AG04449 (cell line): ENCODE results near the gene DSTN.
A peak's percentile ranks its signal among the peaks of the same experiment; 100 is the strongest.

Experiments used
- CTCF ChIA-PET: fragments of 350-600 bp; formaldehyde crosslinking; extraction: SDS; loops from one replicate; lab custom pipeline; 2021; ENCODE audit warnings: antibody characterized with exemption; lab: Yijun Ruan, JAX
- POLR2A ChIA-PET: fragments of 400-600, 350-600 bp; formaldehyde crosslinking; extraction: SDS; loops from one replicate; lab custom pipeline; 2020; ENCODE audit warnings: antibody characterized with exemption, inconsistent platforms; lab: Yijun Ruan, JAX
- DNase-seq: peaks from one replicate; pipeline ENCODE4 v3.0.0-alpha.2; 2010; ENCODE audit warnings: low read depth, low spot score
- H3K4me3 ChIP-seq: 2 replicates; pipeline ENCODE4 v1.5.1; 2011; ENCODE audit warnings: low read depth, mild to moderate bottlenecking, control low read depth, low read length
- TF ChIP-seq, protein P1 (sequence below): IDR thresholded peaks from one replicate; pipeline ENCODE4 v1.5.1; 2011; ENCODE audit warnings: mild to moderate bottlenecking, moderate library complexity, low read length, control low read depth, inconsistent platforms; ENCODE audit not compliant: insufficient read depth; ENCODE audit errors: missing control alignments

Gene DSTN

DNA sequence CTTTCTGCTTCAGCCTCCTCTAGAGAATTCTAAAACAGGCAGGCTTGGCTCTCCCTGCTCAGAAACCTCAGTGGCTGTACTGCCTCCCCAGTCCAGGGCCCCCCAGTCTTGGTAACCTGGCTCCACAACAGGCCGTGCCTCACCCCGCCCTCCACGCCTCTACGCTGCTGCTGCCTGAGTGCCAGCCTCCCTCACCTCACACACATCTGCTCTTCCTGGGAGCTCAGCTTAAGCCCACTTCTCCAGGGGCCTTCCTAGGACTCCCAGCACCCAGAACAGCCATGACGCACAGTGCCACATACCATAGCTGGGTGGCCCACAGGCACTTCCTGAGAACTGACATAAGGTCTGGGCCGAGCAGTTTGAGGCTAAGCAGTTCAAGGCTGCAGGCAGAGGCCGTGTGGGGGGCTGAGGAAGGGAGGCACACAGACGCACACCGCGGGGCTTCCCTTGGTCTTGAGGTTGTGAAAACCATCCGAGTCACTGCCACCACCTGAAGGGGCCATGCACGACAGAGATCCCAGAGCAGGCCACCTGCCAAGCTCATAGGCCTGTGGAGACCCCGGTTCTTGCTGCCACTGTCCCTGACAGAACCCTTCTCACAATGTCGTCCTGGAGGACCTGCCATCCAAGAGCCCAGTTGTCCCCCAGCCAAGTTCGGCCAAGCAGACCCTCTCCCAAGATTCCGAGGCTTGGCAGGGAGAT lies 42.6 kb downstream of the DSTN start:
- ChIA-PET POLR2A (interaction anchor here (0.8 to 1.2 kb wide), 2 partner anchors 10 to 43 kb away, joined by 3 read pairs; partner anchors contain the start of gene DSTN), CTCF (interaction anchor here (0.8 to 6.6 kb wide), 9 partner anchors 13 to 384 kb away, joined by 3 to 48 read pairs (median 3); no protein-coding TSS in a partner anchor)
- H3K4me3 ChIP-seq, result no peak overlapping the region
- TF ChIP-seq, protein P1, sequence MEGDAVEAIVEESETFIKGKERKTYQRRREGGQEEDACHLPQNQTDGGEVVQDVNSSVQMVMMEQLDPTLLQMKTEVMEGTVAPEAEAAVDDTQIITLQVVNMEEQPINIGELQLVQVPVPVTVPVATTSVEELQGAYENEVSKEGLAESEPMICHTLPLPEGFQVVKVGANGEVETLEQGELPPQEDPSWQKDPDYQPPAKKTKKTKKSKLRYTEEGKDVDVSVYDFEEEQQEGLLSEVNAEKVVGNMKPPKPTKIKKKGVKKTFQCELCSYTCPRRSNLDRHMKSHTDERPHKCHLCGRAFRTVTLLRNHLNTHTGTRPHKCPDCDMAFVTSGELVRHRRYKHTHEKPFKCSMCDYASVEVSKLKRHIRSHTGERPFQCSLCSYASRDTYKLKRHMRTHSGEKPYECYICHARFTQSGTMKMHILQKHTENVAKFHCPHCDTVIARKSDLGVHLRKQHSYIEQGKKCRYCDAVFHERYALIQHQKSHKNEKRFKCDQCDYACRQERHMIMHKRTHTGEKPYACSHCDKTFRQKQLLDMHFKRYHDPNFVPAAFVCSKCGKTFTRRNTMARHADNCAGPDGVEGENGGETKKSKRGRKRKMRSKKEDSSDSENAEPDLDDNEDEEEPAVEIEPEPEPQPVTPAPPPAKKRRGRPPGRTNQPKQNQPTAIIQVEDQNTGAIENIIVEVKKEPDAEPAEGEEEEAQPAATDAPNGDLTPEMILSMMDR, result no peak
- peak; percentile 60 for DNase-seq

DNA sequence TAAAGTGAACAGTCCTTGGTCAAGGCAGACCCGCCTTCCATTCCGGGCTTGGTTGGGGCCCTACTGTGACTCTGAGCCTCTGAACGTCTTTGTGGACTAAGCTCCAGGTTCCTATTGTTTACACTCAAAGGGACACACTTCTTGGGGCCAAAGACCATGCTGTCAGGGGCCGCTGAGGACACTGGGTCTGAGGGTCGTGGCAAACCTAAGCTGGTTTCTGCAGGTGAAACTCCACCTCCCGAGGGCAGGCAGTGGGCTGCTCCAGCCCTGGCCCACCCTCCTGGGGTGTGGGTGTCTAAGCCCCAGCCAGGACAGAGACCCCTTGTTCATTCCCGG lies 43.1 kb downstream of the DSTN start:
- no peak for DNase-seq
- H3K4me3 ChIP-seq, result no peak overlapping the region
- TF ChIP-seq, protein P1, result no peak
- CTCF ChIA-PET, result interaction anchor here (0.8 to 6.6 kb wide), 9 partner anchors 13 to 384 kb away, joined by 3 to 48 read pairs (median 3); no protein-coding TSS in a partner anchor
- POLR2A ChIA-PET, result interaction anchor here (0.6 to 1.2 kb wide), 3 partner anchors 11 to 108 kb away, joined by 3 read pairs; partner anchors contain the start of gene DSTN

DNA sequence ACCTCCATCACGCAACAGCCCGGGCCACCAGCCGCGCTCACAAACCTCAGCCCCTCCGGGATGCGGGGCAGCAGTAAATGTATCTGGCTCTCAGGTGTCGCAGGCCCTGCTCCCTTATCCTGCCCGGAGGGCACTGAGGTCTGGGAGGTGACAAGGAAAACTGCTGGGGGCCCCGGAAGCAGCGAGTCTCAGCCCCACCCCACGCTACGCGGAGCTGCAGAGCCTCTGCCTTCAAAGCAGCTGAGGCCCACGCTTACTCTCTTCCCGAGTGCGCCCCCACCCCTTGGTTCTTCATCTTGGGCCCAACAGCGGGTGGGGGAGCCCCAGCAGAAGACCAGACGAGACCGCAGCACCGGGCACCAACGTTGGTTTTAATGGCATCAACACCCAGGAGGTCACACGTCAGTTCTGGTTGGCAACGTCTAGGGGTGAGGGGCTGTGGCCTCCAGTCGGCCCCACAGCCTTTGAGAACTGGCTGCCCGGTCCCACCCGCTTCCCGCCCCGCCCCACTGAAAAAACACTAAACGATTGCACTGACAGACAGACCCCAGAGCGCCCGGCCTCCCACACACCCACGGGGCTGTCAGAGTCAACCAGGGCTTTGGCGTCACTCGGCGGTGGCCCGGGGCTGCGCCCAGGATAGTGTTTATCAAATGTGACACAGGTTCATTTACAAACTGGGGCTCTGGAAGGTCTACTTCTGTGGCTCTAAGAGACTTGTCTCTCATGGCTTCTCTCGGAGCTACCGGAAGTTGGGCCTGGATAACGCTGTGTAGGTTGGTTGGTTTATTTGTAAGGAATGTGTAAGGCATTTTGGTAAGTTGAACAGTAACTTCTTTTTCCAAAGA lies 43.7 kb downstream of the DSTN start:
- ChIA-PET CTCF (interaction anchor here (0.8 to 6.6 kb wide), 10 partner anchors 18 to 383 kb away, joined by 3 to 48 read pairs (median 4); no protein-coding TSS in a partner anchor), POLR2A (interaction anchor here (0.6 to 1.2 kb wide), 3 partner anchors 44 to 109 kb away, joined by 3 to 5 read pairs (median 3); partner anchors contain the start of genes DSTN and RRBP1)
- TF ChIP-seq, protein P1, result no peak
- no peak for DNase-seq
- H3K4me3 ChIP-seq, result no peak overlapping the region

DNA sequence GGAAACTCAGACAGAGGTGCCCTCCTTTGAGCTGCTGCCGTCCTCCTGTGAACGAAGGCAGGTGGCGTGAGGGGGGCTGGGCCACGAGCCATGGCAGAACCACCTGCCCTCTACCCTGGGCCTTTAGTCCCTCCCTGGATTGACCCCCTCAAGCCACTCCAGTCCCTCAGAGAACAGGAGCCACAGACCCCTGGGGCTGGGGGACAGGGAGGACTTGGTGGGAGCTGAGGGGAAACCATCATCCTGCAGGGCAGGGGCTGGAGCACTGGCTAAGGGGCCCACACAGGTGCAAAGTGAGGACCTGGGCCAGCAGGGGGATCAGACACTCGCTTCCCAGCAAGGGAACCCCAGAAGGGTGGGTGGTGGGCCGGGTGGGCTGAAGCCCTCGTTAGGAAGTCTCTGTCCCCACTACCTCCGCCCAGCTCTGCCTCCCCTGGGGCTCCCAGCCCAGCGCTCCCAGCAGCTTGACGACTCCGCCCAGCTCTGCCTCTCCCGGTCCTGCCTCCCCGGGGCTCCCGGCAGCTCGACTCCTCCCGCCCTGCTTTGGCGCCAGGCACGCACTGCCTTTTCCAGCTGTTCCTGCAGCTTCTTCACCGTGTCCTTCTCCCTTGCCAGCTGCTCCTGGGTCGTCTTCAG lies 44.4 kb downstream of the DSTN start:
- H3K4me3 ChIP-seq, result no peak overlapping the region
- TF ChIP-seq, protein P1, result no peak
- no peak for DNase-seq
- ChIA-PET CTCF (interaction anchor here (0.8 to 6.6 kb wide), 5 partner anchors 74 to 382 kb away, joined by 3 to 48 read pairs (median 5); no protein-coding TSS in a partner anchor), POLR2A (interaction anchor here (1.2 kb wide), 1 partner anchor 68 kb away, joined by 5 read pairs; the partner anchor contains the start of gene RRBP1)

DNA sequence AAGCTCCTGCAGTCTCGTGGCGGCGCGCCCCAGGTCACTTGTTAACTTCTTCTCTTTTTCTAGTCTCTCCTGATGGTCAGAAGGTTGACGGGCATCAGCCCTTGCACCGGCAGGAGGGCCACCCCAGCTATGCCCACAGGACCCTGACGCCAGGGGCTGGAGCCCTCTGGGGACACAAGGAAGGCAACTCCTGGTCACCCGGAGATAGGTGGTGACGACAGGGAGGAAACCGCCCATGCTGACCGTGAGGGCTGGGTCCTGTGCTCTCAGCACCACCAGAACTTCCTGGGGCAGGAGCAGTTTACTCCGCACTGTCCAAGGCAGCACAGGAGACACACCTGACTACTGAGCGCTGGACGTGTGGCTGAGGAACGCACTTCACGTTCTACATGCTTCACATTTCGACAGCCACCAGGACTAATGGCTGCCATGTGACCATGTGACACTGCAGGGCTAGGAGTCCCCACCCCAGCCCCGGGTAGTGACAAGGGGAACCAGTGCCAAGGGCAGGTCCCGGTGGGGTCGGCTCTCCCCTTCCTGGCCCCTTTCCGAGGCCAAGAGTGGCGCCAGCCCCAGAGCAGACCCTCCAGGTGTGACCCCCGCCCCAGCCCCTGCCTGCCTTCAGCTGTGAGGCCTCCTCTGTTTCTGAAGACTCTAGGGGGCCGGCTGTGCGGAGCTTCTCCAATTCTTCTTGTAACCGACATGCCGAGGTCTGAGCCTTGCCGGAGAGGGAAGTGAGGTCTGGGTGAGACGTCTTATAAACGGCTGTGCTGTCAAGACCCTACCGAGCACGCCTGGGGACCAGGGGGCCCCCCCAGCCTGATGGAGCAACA lies 45.2 kb downstream of the DSTN start:
- ChIA-PET POLR2A (interaction anchor here (1.2 kb wide), 1 partner anchor 67 kb away, joined by 5 read pairs; the partner anchor contains the start of gene RRBP1), CTCF (interaction anchor here (0.8 to 6.6 kb wide), 8 partner anchors 10 to 324 kb away, joined by 3 to 48 read pairs (median 4); partner anchors contain the start of gene BFSP1)
- no peak overlapping the region for H3K4me3 ChIP-seq
- no peak for DNase-seq
- TF ChIP-seq, protein P1, result no peak
